H1 (cell line): ENCODE data around the gene OTUB1. TPM values are rescaled to one million over a fixed set of nuclear protein-coding genes. Genes with fewer than 3 reads are reported as not detected.

Source experiments
- CTCF ChIA-PET: fragments of 300-600 bp; sonication (Branson Sonifier 250); formaldehyde crosslinking; loops from one replicate; lab custom pipeline; 2021; ENCODE audit not compliant: partially characterized antibody; lab: Charles Lee
- POLR2A ChIA-PET: fragments of 300-600 bp; sonication (Branson Sonifier 250); formaldehyde crosslinking; loops from one replicate; lab custom pipeline; 2021; ENCODE audit warnings: inconsistent platforms; ENCODE audit not compliant: partially characterized antibody; lab: Charles Lee
- DNase-seq, 2 experiments: peaks; one replicate each; pipeline versions ENCODE4 v3.0.0 to v3.0.0-alpha.2; 2010 to 2022; ENCODE audit warnings: low spot score in 2 of 2, low read depth in 1 of 2, mixed read lengths in 1 of 2
- FAIRE-seq: peaks from 2 replicates; lab custom pipeline; 2011; peaks lifted over from hg19 to GRCh38; lab: Jason Lieb, UNC
- H2AFZ ChIP-seq: 2 replicates; pipeline ENCODE4 v1.8.1; 2012; ENCODE audit warnings: low read length, inconsistent platforms
- H2AK5ac ChIP-seq: 2 replicates; pipeline ENCODE4 v1.6.1; 2013; ENCODE audit warnings: low read depth, low read length
- H2BK120ac ChIP-seq: replicated peaks from 2 replicates; pipeline ENCODE3; 2013; ENCODE audit warnings: low read depth, low read length, inconsistent platforms
- H2BK12ac ChIP-seq: 2 replicates; pipeline ENCODE4 v1.6.1; 2013; ENCODE audit warnings: low read depth, low read length
- H2BK15ac ChIP-seq: 2 replicates; pipeline ENCODE4 v1.6.1; 2013; ENCODE audit warnings: low read length
- H2BK20ac ChIP-seq: 2 replicates; pipeline ENCODE4 v1.6.1; 2013; ENCODE audit warnings: low read length
- H2BK5ac ChIP-seq: 2 replicates; pipeline ENCODE4 v1.6.1; 2013; ENCODE audit warnings: low read depth, low read length
- H3K14ac ChIP-seq: 2 replicates; pipeline ENCODE4 v1.6.1; 2013; ENCODE audit warnings: inconsistent platforms; ENCODE audit not compliant: insufficient read length
- H3K18ac ChIP-seq: 2 replicates; pipeline ENCODE4 v1.6.1; 2013; ENCODE audit warnings: low read length; ENCODE audit errors: extremely low read depth
- H3K23ac ChIP-seq: 2 replicates; pipeline ENCODE4 v1.6.1; 2013; ENCODE audit warnings: inconsistent platforms; ENCODE audit not compliant: insufficient read length
- H3K23me2 ChIP-seq: 2 replicates; pipeline ENCODE4 v1.6.1; 2013; ENCODE audit warnings: low read depth, low read length
- H3K27ac ChIP-seq: 2 replicates; pipeline ENCODE4 v1.6.1; 2011; ENCODE audit warnings: low read depth, low read length, inconsistent platforms
- H3K27me3 ChIP-seq, 4 experiments: replicated peaks in 1 of 4; 1 replicate in 1 of 4; 2 replicates in 3 of 4; pipeline versions ENCODE4 v1.6.1 to v1.8.1; 2011 to 2013; ENCODE audit warnings: low read length in 3 of 4, mild to moderate bottlenecking in 3 of 4, inconsistent platforms in 2 of 4, mixed read lengths in 2 of 4, moderate library complexity in 1 of 4; ENCODE audit not compliant: control insufficient read depth in 3 of 4, insufficient read depth in 3 of 4; ENCODE audit errors: extremely low read depth in 1 of 4
- H3K36me3 ChIP-seq, 4 experiments: 2 replicates each; pipeline versions ENCODE4 v1.6.1 to v1.8.1; 2011 to 2013; ENCODE audit warnings: mild to moderate bottlenecking in 4 of 4, low read length in 3 of 4, moderate library complexity in 2 of 4, control low read depth in 1 of 4, inconsistent platforms in 1 of 4; ENCODE audit not compliant: insufficient read depth in 4 of 4, control insufficient read depth in 2 of 4
- H3K4ac ChIP-seq: replicated peaks from 2 replicates; pipeline ENCODE3; 2013; ENCODE audit warnings: low read length, low read depth, mixed read lengths, inconsistent platforms; ENCODE audit not compliant: insufficient read length
- H3K4me1 ChIP-seq, 4 experiments: replicated peaks in 1 of 4; 1 replicate in 1 of 4; 2 replicates in 3 of 4; pipeline versions ENCODE4 v1.6.1 to v1.8.1; 2011 to 2013; ENCODE audit warnings: low read length in 3 of 4, inconsistent platforms in 2 of 4, mixed read lengths in 1 of 4; ENCODE audit not compliant: insufficient read depth in 4 of 4, control insufficient read depth in 3 of 4
- H3K4me2 ChIP-seq, 2 experiments: 2 replicates each; pipeline versions ENCODE4 v1.6.1 to v1.8.1; 2011 to 2013; ENCODE audit warnings: low read depth in 2 of 2, low read length in 2 of 2, control low read depth in 1 of 2, inconsistent platforms in 1 of 2, mild to moderate bottlenecking in 1 of 2; ENCODE audit not compliant: insufficient read depth in 1 of 2
- H3K4me3 ChIP-seq, 4 experiments: fragments of 200-600, 300-600 bp in 1 of 4; sonication (generic), shearing (Covaris generic), sonication (Bioruptor Twin) in 1 of 4; 2 replicates each; pipeline versions ENCODE4 v1.5.1 to v1.8.1; 2011 to 2016; ENCODE audit warnings: low read length in 4 of 4, low read depth in 3 of 4, control low read depth in 2 of 4, inconsistent platforms in 2 of 4, mild to moderate bottlenecking in 2 of 4, mixed read lengths in 1 of 4, moderate library complexity in 1 of 4; ENCODE audit not compliant: insufficient read depth in 2 of 4; ENCODE audit errors: extremely low read depth in 1 of 4
- H3K56ac ChIP-seq: replicated peaks from 2 replicates; pipeline ENCODE3; 2013; ENCODE audit warnings: low read depth, mild to moderate bottlenecking, mixed read lengths, low read length, inconsistent platforms; ENCODE audit not compliant: insufficient read length
- H3K79me1 ChIP-seq: 2 replicates; pipeline ENCODE4 v1.6.1; 2013; ENCODE audit warnings: low read depth, low read length, control low read depth
- H3K79me2 ChIP-seq, 2 experiments: 2 replicates each; pipeline versions ENCODE4 v1.6.1 to v1.8.1; 2012 to 2013; ENCODE audit warnings: low read length in 2 of 2, mild to moderate bottlenecking in 2 of 2, inconsistent platforms in 1 of 2; ENCODE audit not compliant: insufficient read depth in 2 of 2, control insufficient read depth in 1 of 2
- H3K9ac ChIP-seq, 4 experiments: replicated peaks in 1 of 4; 1 replicate in 1 of 4; 2 replicates in 3 of 4; pipeline versions ENCODE4 v1.6.1 to v1.8.1; 2011 to 2013; ENCODE audit warnings: low read depth in 3 of 4, low read length in 3 of 4, control low read depth in 2 of 4, mild to moderate bottlenecking in 2 of 4, moderate library complexity in 2 of 4, inconsistent platforms in 1 of 4; ENCODE audit errors: extremely low read depth in 1 of 4
- H3K9me3 ChIP-seq, 2 experiments: 2 replicates each; pipeline versions ENCODE4 v1.6.1 to v1.8.1; 2012 to 2013; ENCODE audit warnings: mild to moderate bottlenecking in 2 of 2, moderate library complexity in 2 of 2, control low read depth in 1 of 2, inconsistent platforms in 1 of 2, low read depth in 1 of 2, low read length in 1 of 2, mixed read lengths in 1 of 2; ENCODE audit not compliant: insufficient read depth in 2 of 2
- H4K20me1 ChIP-seq, 2 experiments: replicated peaks in 1 of 2; 2 replicates each; pipeline versions ENCODE3 to v1.8.1; 2011 to 2013; ENCODE audit warnings: inconsistent platforms in 2 of 2, low read length in 2 of 2, mild to moderate bottlenecking in 1 of 2; ENCODE audit not compliant: insufficient read depth in 2 of 2, control insufficient read depth in 1 of 2
- H4K5ac ChIP-seq: 2 replicates; pipeline ENCODE4 v1.6.1; 2013; ENCODE audit warnings: low read length, low read depth, mixed read lengths, inconsistent platforms; ENCODE audit not compliant: insufficient read length
- H4K8ac ChIP-seq: 2 replicates; pipeline ENCODE4 v1.8.0; 2013; ENCODE audit warnings: mild to moderate bottlenecking, moderate library complexity, low read length, inconsistent platforms; ENCODE audit not compliant: insufficient read depth; ENCODE audit errors: extremely low read depth
- H4K91ac ChIP-seq: replicated peaks from 2 replicates; pipeline ENCODE3; 2013; ENCODE audit warnings: low read length, mixed read lengths, inconsistent platforms; ENCODE audit not compliant: insufficient read length
- BRCA1 ChIP-seq: IDR thresholded peaks from 2 replicates; pipeline ENCODE4 v1.6.1; 2012; ENCODE audit warnings: low read depth, low read length, improper control_type of control experiment
- EGR1 ChIP-seq: IDR thresholded peaks from 2 replicates; pipeline ENCODE4 v1.6.1; 2011; ENCODE audit warnings: low read depth, low read length, borderline replicate concordance
- GABPA ChIP-seq: IDR thresholded peaks from 2 replicates; pipeline ENCODE4 v1.6.1; 2011; ENCODE audit warnings: mild to moderate bottlenecking, low read length, moderate library complexity, borderline replicate concordance; ENCODE audit not compliant: insufficient read depth
- KDM1A ChIP-seq: fragments of 200-600, 300-600 bp; sonication (generic); IDR thresholded peaks from 2 replicates; pipeline ENCODE4 v1.7.1; 2016; ENCODE audit warnings: mild to moderate bottlenecking, low read length, borderline replicate concordance
- POLR2AphosphoS5 ChIP-seq: IDR thresholded peaks from 2 replicates; pipeline ENCODE4 v1.6.1; 2011; ENCODE audit warnings: low read depth, low read length
- RFX5 ChIP-seq: IDR thresholded peaks from 2 replicates; pipeline ENCODE4 v1.6.1; 2011; ENCODE audit warnings: low read depth, low read length, improper control_type of control experiment, borderline replicate concordance
- SP1 ChIP-seq: IDR thresholded peaks from 2 replicates; pipeline ENCODE4 v1.6.1; 2011; ENCODE audit warnings: low read depth, low read length
- ZNF274 ChIP-seq: IDR thresholded peaks from 2 replicates; pipeline ENCODE4 v1.7.0; 2012; ENCODE audit warnings: low read length, borderline replicate concordance; ENCODE audit errors: extremely low read depth
- whole genome bisulfite sequencing, 2 experiments: shearing (Covaris generic) in 1 of 2; methylation state at CpG; one replicate each; pipeline versions ENCODE4 v1.1.6 to v1.1.7; 2013 to 2015; ENCODE audit warnings: low lambda C conversion rate in 2 of 2, mixed read lengths in 2 of 2, inconsistent platforms in 1 of 2, low coverage in 1 of 2, missing lambda C conversion rate in 1 of 2; ENCODE audit not compliant: insufficient replicate concordance in 2 of 2, insufficient coverage in 1 of 2, insufficient read length in 1 of 2; ENCODE audit errors: extremely low coverage in 1 of 2, missing lambda C conversion rate in 1 of 2; 5-methylcytosine and 5-hydroxymethylcytosine counted together
- polyA plus RNA-seq, 7 experiments: library from polyadenylated mRNA; depleted of rRNA in 3 of 7; stranded (reverse) in 5 of 7; unstranded in 2 of 7; fragments of >200 nt in 5 of 7; fragments of 200-250 nt in 2 of 7; gene quantifications; 1 replicate in 5 of 7; 2 replicates in 1 of 7; 4 replicates in 1 of 7; pipeline versions ENCODE4 v1.2.1 to v1.2.3, GENCODE V29; 2011 to 2013; ENCODE audit warnings: missing spikeins in 2 of 7, mixed read lengths in 2 of 7
- total RNA-seq: library from RNA; stranded (reverse); fragmentation: NEBNext Ultra II Directional; extraction: Animal tissue kit (Norgen Biotek cat#: 25700); gene quantifications from 2 replicates; pipeline ENCODE4 v1.2.1, GENCODE V29; 2021

The OTUB1 gene
- total and polyA plus RNA-seq, 2 of the 8 experiments (the other 6 are each of a cell fraction or from before 2014, with no cell fraction given): 110 to 274 TPM

- TF ChIP-seq SP1: no peak
- no peak for TF ChIP-seq GABPA
- TF ChIP-seq EGR1: no peak
- TF ChIP-seq RFX5: no peak
- no peak for TF ChIP-seq ZNF274
- no peak for TF ChIP-seq KDM1A
- no peak for TF ChIP-seq POLR2AphosphoS5
- TF ChIP-seq BRCA1: no peak
- DNase-seq: no peak
- POLR2A ChIA-PET: interaction anchor here (0.9 to 1.6 kb wide), 6 partner anchors 10 to 145 kb away, joined by 3 to 6 read pairs (median 3); no protein-coding TSS in a partner anchor
- 89% methylated on average over 13 of the region's 16 CpGs; no CpG with 5 or more reads in 1 of the 2 experiments for WGBS, 2 experiments
- no peak overlapping the region for H3K23ac ChIP-seq
- H3K4me3 ChIP-seq: no peak overlapping the region
- 0 out of 2 replicates have a peak overlapping the region, but pooled peaks have one; percentile 61 for H2BK20ac ChIP-seq
- no peak overlapping the region for H3K27ac ChIP-seq
- H3K56ac ChIP-seq: no peak overlapping the region
- H3K27me3 ChIP-seq: peaks cover 56 to 92% (median 85%) of the 10 kb centered on the region in 4 experiments
- CTCF ChIA-PET: interaction anchor here (0.6 to 21.2 kb wide), 11 partner anchors 13 to 140 kb away, joined by 3 to 291 read pairs (median 14); no protein-coding TSS in a partner anchor
- no peak overlapping the region for H2AK5ac ChIP-seq
- H3K14ac ChIP-seq: no peak overlapping the region
- no peak overlapping the region for H2BK5ac ChIP-seq
- no peaks in the 10 kb centered on the region for H3K36me3 ChIP-seq
- H4K91ac ChIP-seq: no peak overlapping the region
- no peak overlapping the region for H3K4ac ChIP-seq
- H3K79me2 ChIP-seq: no peaks in the 10 kb centered on the region
- no peak overlapping the region for H3K4me2 ChIP-seq
- H3K79me1 ChIP-seq: no peaks in the 10 kb centered on the region
- peaks cover 4 to 17% (median 9%) of the 10 kb centered on the region in 4 experiments; a peak in 6 of 7 replicates for H3K4me1 ChIP-seq
- peaks cover 7% of the 10 kb centered on the region; the same call in 1 of the 2 replicates for H3K23me2 ChIP-seq
- no peak overlapping the region for H3K9ac ChIP-seq
- H4K8ac ChIP-seq: no peak overlapping the region
- peaks cover 11 to 31% of the 10 kb centered on the region in 2 experiments for H4K20me1 ChIP-seq
- H2AFZ ChIP-seq: no peak overlapping the region
- H2BK15ac ChIP-seq: no peak overlapping the region; the same call in 1 of the 2 replicates
- H4K5ac ChIP-seq: no peak overlapping the region
- FAIRE-seq: no peak
- no peak overlapping the region for H3K18ac ChIP-seq
- H3K9me3 ChIP-seq: no peaks in the 10 kb centered on the region
- H2BK12ac ChIP-seq: peak overlapping the region; percentile 80; the same call in 1 of the 2 replicates
- H2BK120ac ChIP-seq: no peak overlapping the region
These were observed 52.9 kb downstream of the OTUB1 start for GRCh38 chr11:64039012-64039665.
